ENCODE results near the gene FGF22. TPM values are rescaled to one million over a fixed set of nuclear protein-coding genes. Genes with fewer than 3 reads are reported as not detected.

The FGF22 gene
- total and polyA plus RNA-seq, 2 of the 8 experiments (the other 6 are each of a cell fraction or from before 2014, with no cell fraction given) = 0.44 to 1.7 TPM

GRCh38 chr19:658059-658839 is 18.6 kb downstream of the FGF22 start (continued):
- TF ChIP-seq EZH2 (IDR thresholded peaks at IDR 0.05; ENCODE audit: low read depth, low read length, severe bottlenecking) (no peak), NRF1 (IDR thresholded peaks at IDR 0.05; ENCODE audit: low read depth, low read length) (no peak), TAF1 (IDR thresholded peaks at IDR 0.05; ENCODE audit: low read depth, low read length) (no peak), SIN3A (conservative IDR thresholded peaks at IDR 0.05 in 1 of 2, IDR thresholded peaks at IDR 0.05 in 1 of 2; ENCODE audit: low read depth in 1 of 2, low read length in 2 of 2) (no peak)
- TF ChIP-seq, protein P1, sequence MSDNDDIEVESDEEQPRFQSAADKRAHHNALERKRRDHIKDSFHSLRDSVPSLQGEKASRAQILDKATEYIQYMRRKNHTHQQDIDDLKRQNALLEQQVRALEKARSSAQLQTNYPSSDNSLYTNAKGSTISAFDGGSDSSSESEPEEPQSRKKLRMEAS (IDR thresholded peaks at IDR 0.05) = no peak
